Small intestine (tissue), 7 donors: ENCODE data around the gene FILIP1L. TPM values are rescaled to one million over a fixed set of nuclear protein-coding genes. Genes with fewer than 3 reads are reported as not detected.

Source experiments
- DNase-seq, 2 donors: peaks; one replicate each; pipeline versions ENCODE4 v3.0.0 to v3.0.0-alpha.2; 2013
- FAIRE-seq: peaks from 2 replicates; lab custom pipeline; 2012; peaks lifted over from hg19 to GRCh38; lab: Jason Lieb, UNC
- H3K27ac ChIP-seq, 3 donors: one replicate each; pipeline ENCODE4 v1.5.1; 2013; ENCODE audit warnings: low read length in 2 of 3, mild to moderate bottlenecking in 2 of 3, control low read depth in 1 of 3, inconsistent platforms in 1 of 3, low read depth in 1 of 3, moderate library complexity in 1 of 3
- H3K27me3 ChIP-seq, 3 donors: one replicate each; pipeline ENCODE4 v1.6.1; 2013; ENCODE audit warnings: low read length in 3 of 3, inconsistent platforms in 1 of 3; ENCODE audit not compliant: control insufficient read depth in 3 of 3, insufficient read depth in 3 of 3
- H3K36me3 ChIP-seq, 3 donors: one replicate each; pipeline ENCODE4 v1.6.1; 2013; ENCODE audit warnings: low read length in 3 of 3, inconsistent platforms in 1 of 3, low read depth in 1 of 3, mild to moderate bottlenecking in 1 of 3, moderate library complexity in 1 of 3; ENCODE audit not compliant: control insufficient read depth in 3 of 3, insufficient read depth in 2 of 3
- H3K4me1 ChIP-seq, 3 donors: one replicate each; pipeline ENCODE4 v1.6.1; 2013; ENCODE audit warnings: low read length in 2 of 3, inconsistent platforms in 1 of 3, low read depth in 1 of 3, mild to moderate bottlenecking in 1 of 3, moderate library complexity in 1 of 3; ENCODE audit not compliant: control insufficient read depth in 3 of 3, insufficient read depth in 2 of 3
- H3K4me3 ChIP-seq, 3 donors: one replicate each; pipeline ENCODE4 v1.5.1; 2013; ENCODE audit warnings: low read length in 3 of 3, control low read depth in 1 of 3, inconsistent platforms in 1 of 3, low read depth in 1 of 3, mild to moderate bottlenecking in 1 of 3, moderate library complexity in 1 of 3
- H3K9me3 ChIP-seq, 2 donors: one replicate each; pipeline ENCODE4 v1.6.1; 2013; ENCODE audit warnings: low read depth in 1 of 2, low read length in 1 of 2; ENCODE audit not compliant: control insufficient read depth in 2 of 2, insufficient read depth in 1 of 2
- WGBS, 3 donors: extraction: QIAGEN DNeasy Blood & Tissue Kit; methylation state at CpG; one replicate each; pipeline ENCODE4 v1.1.7; 2013; 5-methylcytosine and 5-hydroxymethylcytosine counted together
- polyA plus RNA-seq, 4 donors: library from polyadenylated mRNA; stranded (reverse) in 3 of 4; unstranded in 1 of 4; fragments of 200-250 nt in 3 of 4; fragments of 120-200 nt in 1 of 4; gene quantifications; one replicate each; pipeline versions ENCODE4 v1.2.1 to v1.2.3, GENCODE V29; 2013
- donor health status: healthy with polysubstance abuse.
- donor health status: control.
- donor health status: control.
- donor health status: Bipolar disorder and iron deficiency.
- donor health status: healthy.

The FILIP1L gene
- polyA plus RNA-seq, 4 donors, result 10.5 to 20.4 (median 17.9) TPM

DNA sequence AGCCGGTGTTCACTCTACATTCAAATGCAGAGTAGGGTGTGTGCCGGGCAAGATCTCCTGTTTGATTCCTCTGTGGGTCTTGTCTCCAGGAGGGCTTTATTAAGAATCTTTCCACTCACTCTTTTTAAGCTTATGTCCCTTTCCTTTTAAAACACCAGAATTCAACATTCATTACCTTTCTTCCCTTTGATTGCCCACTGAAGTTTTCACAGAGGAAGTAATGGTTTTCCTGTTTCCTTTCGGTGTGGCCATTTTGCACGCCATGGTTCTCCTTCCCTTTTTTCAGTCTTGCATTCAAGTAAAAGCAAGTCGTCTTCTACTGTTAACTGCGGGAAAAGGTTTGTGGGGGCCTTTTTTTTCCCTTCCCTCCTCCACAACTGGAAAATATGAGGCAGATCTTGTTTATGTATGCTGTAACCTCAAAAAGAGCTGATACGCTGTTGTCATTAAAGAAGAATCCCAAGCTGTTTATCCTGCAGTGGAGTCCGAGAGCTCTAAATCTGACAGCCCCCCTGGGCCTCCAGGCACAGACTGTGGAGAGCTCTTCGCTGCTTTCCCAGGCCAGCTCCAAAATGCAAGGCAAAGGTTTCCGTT is 40.5 kb downstream of the FILIP1L start:
- FAIRE-seq, result no peak

DNA sequence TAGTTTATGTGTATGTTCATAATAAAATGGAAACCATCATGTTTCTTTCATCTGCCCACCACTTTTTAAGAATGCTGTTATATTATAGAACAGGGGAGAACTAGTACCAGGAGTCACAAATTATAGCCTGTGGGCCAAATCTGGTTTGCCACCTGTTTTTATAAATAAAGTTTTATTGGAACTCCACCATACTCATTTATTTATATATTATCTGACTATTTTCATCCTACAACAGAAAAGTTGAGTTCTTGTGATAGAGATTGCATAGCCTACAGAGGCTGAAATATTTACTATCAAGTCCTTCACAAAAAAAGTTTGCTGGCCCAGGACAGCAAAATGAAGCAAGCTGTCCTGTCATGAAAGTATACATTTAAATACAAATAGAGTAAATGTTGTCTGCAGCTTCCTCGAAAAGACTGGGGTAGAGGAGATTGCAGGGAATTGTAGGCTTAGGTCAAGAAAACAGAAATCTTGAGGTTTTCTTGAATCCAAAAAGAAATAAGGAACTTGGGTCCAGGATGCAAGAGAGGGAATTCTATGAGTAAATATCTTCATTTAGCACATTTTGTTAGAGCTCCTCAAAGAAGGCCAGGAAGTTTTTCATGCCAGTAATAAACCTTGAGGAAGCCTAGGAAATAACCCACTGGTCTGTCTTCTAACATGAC is 41.1 kb downstream of the FILIP1L start:
- H3K4me3 ChIP-seq, result no peak overlapping the region
- WGBS, 3 donors, result 71 to 97% (median 73%) methylated on average over 1 of the region's 1 CpG
- H3K27me3 ChIP-seq, result no peaks in the 10 kb centered on the region
- DNase-seq (no peak), FAIRE-seq (no peak)
- H3K4me1 ChIP-seq, result peaks cover 0 to 30% (median 22%) of the 10 kb centered on the region in 3 donors
- H3K36me3 ChIP-seq, result no peaks in the 10 kb centered on the region
- H3K27ac ChIP-seq, result peak overlapping the region in 2 of 3 donors; percentile 76 to 92
- no peaks in the 10 kb centered on the region for H3K9me3 ChIP-seq

More for the DNA sequence above, 40.5 kb downstream of the FILIP1L start:
- Histone ChIP-seq H3K36me3 (no peaks in the 10 kb centered on the region), H3K4me3 (no peak overlapping the region), H3K27ac (peak overlapping the region in 2 of 3 donors; percentile 76 to 92), H3K4me1 (peaks cover 0 to 30% (median 22%) of the 10 kb centered on the region in 3 donors), H3K9me3 (no peaks in the 10 kb centered on the region), H3K27me3 (no peaks in the 10 kb centered on the region)
- peak in 1 of 2 donors; percentile 41 for DNase-seq
- WGBS, 3 donors, result 46 to 87% (median 73%) methylated on average over 10 of the region's 10 CpGs

DNA sequence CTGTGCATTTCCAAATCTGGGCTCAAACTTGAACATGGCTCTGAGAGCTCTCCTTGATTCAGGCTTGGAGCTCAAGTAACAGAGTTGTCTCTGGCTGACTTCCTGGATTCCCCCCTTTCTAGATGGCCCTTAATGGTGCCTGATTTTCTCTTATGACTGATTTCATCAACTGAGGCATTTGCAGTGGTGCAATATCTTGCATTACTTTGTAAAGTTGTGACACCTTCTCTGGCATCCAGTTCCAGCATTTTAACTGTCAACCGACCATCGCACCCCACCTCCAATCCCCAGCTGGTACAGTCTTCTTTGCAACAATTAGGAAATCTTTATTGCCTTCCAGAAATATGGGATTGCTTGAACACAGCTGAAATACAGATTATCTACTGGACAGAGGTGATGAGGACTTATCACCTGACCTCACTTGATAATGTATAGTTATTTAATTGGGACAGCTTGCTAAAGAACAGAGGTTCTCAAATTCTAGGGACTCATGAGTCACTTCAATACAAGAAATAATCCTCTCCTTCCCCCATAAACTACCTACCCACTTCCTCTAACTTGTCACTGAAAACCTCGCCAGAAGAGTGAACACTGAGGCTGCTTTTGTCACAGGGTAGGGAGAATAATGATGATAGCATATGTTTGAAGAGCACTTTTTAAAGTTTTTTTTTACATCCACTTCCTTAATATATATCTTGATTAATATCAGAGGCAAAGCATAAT is 41.8 kb downstream of the FILIP1L start:
- H3K36me3 ChIP-seq, result no peaks in the 10 kb centered on the region
- DNase-seq (no peak), FAIRE-seq (no peak)
- 80 to 88% (median 81%) methylated on average over 3 of the region's 3 CpGs for WGBS, 3 donors
- H3K4me3 ChIP-seq, result no peak overlapping the region
- no peak overlapping the region for H3K27ac ChIP-seq
- no peaks in the 10 kb centered on the region for H3K27me3 ChIP-seq
- H3K9me3 ChIP-seq, result no peaks in the 10 kb centered on the region
- peaks cover 0 to 28% (median 22%) of the 10 kb centered on the region in 3 donors for H3K4me1 ChIP-seq

DNA sequence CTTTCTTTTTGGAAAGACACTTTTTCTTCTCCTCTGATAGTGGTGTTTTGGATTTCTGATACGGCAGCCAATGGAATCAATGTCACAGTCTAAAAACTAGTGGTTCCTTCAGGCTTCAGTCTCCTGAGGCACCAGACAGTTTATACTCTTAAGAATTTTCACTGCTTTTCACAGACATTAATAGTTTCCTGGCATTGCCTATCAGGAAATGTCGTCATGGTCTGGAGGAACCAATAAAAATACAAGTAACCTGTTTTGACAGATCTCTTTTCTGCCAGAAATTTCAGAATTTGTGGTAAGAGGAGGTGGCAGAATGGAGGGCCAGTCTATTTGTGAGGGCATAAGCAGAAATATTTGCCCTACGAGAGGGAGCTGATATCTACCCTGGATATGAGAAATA is 44.8 kb downstream of the FILIP1L start:
- no peak overlapping the region for H3K4me3 ChIP-seq
- H3K27ac ChIP-seq, result no peak overlapping the region
- H3K9me3 ChIP-seq, result no peaks in the 10 kb centered on the region
- WGBS, 3 donors, result 82 to 87% (median 86%) methylated on average over 3 of the region's 3 CpGs
- DNase-seq, result no peak
- peaks cover 0 to 17% (median 0%) of the 10 kb centered on the region in 3 donors for H3K4me1 ChIP-seq
- no peaks in the 10 kb centered on the region for H3K27me3 ChIP-seq
- no peaks in the 10 kb centered on the region for H3K36me3 ChIP-seq
- FAIRE-seq, result no peak

GRCh38 chr3:100068826-100069225 is 45.5 kb downstream of the FILIP1L start:
- 16 to 25% (median 22%) methylated on average over 5 of the region's 5 CpGs for WGBS, 3 donors
- FAIRE-seq (no peak), DNase-seq (peak; percentile 76 to 81)
- Histone ChIP-seq H3K36me3 (no peaks in the 10 kb centered on the region), H3K4me1 (peaks cover 0 to 17% (median 0%) of the 10 kb centered on the region in 3 donors), H3K27ac (peak overlapping the region in 1 of 3 donors; percentile 39), H3K9me3 (no peaks in the 10 kb centered on the region), H3K4me3 (no peak overlapping the region), H3K27me3 (no peaks in the 10 kb centered on the region)

- H3K27me3 ChIP-seq, result no peaks in the 10 kb centered on the region
- DNase-seq (no peak), FAIRE-seq (no peak)
- peaks cover 0 to 17% (median 0%) of the 10 kb centered on the region in 3 donors for H3K4me1 ChIP-seq
- no peak overlapping the region for H3K27ac ChIP-seq
- no peak overlapping the region for H3K4me3 ChIP-seq
- H3K9me3 ChIP-seq, result no peaks in the 10 kb centered on the region
- H3K36me3 ChIP-seq, result no peaks in the 10 kb centered on the region
Observed at GRCh38 chr3:100067589-100067988, 46.7 kb downstream of the FILIP1L start.

GRCh38 chr3:100063929-100064461 is 50.3 kb downstream of the FILIP1L start:
- DNase-seq, result no peak
- H3K4me1 ChIP-seq, result peaks cover 0 to 11% (median 0%) of the 10 kb centered on the region in 3 donors
- no peaks in the 10 kb centered on the region for H3K27me3 ChIP-seq
- no peaks in the 10 kb centered on the region for H3K9me3 ChIP-seq
- H3K27ac ChIP-seq, result peak overlapping the region in 2 of 3 donors; percentile 10 to 12
- FAIRE-seq, result no peak
- H3K4me3 ChIP-seq, result no peak overlapping the region
- 65 to 86% (median 86%) methylated on average over 7 of the region's 7 CpGs for WGBS, 3 donors
- H3K36me3 ChIP-seq, result no peaks in the 10 kb centered on the region

- no peaks in the 10 kb centered on the region for H3K27me3 ChIP-seq
- DNase-seq (no peak), FAIRE-seq (no peak)
- WGBS, 3 donors, result 69 to 75% (median 71%) methylated on average over 4 of the region's 4 CpGs
- H3K4me3 ChIP-seq, result no peak overlapping the region
- H3K9me3 ChIP-seq, result no peaks in the 10 kb centered on the region
- no peak overlapping the region for H3K27ac ChIP-seq
- no peaks in the 10 kb centered on the region for H3K36me3 ChIP-seq
- H3K4me1 ChIP-seq, result peaks cover 0 to 9% (median 0%) of the 10 kb centered on the region in 3 donors
Observed at GRCh38 chr3:100062665-100063064, 51.6 kb downstream of the FILIP1L start.
